HG02981 (cell line): ENCODE data around the gene UGT3A2.
A peak's percentile ranks its signal among the peaks of the same experiment; 100 is the strongest.

Source experiments
- ATAC-seq: cut with Tn5 transposase; IDR thresholded peaks from one replicate; pipeline ENCODE4 v1.9.1; 2021; ENCODE audit warnings: mild to moderate bottlenecking, moderate library complexity; ENCODE audit not compliant: unreplicated experiment

The UGT3A2 gene, protein sequence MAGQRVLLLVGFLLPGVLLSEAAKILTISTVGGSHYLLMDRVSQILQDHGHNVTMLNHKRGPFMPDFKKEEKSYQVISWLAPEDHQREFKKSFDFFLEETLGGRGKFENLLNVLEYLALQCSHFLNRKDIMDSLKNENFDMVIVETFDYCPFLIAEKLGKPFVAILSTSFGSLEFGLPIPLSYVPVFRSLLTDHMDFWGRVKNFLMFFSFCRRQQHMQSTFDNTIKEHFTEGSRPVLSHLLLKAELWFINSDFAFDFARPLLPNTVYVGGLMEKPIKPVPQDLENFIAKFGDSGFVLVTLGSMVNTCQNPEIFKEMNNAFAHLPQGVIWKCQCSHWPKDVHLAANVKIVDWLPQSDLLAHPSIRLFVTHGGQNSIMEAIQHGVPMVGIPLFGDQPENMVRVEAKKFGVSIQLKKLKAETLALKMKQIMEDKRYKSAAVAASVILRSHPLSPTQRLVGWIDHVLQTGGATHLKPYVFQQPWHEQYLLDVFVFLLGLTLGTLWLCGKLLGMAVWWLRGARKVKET

DNA sequence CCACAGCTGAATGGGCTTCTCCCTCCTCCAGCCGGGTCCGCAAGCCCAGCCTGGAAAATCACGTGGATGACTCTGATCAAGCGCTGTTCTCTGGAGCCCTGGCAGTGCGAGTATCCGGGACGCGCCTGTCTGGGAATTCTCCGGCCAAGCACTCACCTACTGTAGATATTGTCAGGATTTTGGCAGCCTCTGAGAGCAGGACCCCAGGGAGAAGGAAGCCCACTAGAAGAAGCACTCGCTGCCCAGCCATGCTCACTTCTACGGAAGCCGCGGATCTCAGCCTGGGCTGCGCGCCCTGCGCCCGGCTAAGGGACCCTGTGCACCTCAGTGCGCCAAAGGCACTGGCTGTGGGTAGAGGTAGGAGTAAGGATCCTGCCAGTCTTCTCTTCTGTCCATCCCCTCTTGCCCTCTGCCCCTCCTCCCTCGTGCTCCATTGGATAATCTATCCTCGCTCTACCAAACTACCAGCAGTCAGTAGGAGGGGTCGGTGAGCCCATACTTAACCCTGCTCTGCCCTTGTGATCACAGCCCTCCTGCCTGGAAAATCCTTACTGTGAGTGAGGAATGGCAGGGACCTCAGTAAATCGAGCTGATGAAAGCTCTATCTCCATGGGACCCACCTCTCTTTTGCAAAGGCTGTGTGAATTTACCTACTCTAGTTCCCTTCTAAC lies at the start of gene UGT3A2:
UGT3A2 (minus strand) TSS at position 343 of the 671 bp plus-strand sequence; CDS start at position 250, 93 bp downstream.
- ATAC-seq = no peak

DNA sequence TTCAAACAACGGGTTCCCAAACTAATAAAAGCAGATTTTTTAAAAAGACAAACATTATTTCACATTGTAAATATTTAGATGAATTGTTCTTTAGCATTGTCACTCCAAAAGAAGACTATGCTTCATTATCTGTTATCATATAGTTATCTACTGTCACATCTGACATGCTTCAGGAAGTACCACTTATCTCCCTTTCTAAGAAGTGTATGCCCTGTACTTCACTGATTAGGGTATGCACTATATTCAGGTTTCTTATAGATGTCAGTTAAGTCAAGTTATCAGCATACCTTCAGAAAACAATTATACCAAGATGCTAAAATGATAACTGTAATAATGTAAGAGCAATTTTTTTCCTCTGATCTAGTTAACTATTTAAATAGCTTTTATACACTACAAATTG lies 44.6 kb upstream of the UGT3A2 start:
- ATAC-seq = no peak

DNA sequence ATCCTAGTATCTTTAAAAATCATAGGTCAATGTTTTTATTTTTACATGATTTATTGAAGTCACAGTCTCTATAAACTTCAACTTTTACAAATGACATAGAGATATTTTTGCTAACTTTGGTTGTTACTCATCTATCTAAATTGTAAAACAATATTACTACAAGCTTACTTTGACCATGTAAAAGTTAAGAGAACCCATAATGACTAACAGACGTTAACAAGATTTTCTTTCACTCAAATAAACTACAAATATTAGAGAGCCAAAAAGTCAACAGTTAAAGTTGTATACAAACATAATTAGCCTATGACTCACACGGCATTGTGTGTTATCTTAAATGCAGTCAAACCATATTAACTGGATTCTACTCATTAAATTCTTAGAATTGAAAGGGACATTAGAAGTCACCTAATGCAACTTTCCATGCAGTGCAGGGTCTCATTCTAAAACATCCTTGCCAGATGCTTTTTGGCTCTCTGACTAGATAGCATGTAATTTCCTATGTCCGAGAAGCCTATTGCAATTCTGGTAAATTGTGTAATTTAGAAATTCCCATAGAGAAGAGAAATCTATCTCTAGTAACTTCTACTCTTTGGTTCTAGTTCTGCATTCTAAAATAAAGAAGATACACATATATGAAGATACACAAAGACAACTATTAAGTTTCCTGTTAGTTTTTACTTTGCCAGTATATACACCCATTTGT lies 42.2 kb upstream of the UGT3A2 start:
- no peak for ATAC-seq

DNA sequence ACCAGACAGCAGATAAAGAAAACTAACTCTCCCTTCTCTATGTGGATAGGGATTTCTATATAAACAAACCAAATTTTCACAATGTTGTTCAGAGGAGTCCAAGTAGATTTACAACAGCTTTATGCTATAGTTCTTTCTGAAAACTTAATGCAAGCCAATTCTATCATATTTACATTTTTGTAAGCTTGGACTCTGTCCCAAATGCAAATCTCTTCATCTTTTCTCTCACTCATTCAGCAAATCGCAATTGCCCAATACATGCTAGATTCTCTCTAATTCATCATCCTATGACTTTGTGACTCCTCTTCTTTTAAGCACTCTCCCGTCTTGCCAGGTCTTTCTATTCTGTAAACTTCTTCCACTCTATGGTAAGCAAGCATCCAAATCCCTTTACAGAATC lies 39.1 kb upstream of the UGT3A2 start:
- ATAC-seq = no peak

DNA sequence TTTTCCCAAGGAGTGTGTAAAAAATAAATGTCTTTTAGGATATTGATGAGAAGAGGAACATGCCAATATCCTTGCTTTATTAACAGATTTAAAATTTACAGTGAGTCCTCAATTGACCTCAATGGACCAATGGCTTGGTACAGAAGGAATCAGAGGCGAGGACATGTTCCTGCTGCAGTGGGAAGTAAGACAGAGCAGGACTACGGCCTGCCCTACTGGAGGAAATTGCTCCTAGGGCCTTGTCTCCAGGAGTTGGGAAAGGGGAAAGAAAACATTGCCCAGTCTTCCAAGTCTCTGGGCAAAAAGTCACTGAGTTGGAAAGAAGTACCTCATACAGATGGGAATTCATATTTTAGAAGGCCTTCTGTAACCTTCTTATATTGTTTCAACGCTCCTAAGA lies 33.1 kb upstream of the UGT3A2 start:
- no peak for ATAC-seq

DNA sequence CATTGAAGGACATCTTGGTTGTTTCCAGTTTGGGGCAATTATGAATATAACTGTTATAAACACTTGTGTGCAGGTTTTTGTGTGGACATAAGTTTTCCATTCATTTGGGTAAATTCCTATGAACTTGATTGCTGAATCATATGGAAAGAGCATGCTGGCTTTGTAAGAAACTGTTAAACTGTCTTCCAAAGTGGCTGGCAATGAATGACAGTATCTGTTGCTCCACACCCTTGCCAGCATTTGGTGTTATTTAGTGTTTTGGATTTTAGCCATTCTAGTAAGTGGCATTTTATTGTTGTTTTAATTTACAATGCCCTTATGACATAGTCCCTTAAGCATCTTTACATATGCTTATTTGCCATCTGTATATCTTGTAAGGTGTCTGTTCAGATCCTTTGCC lies 29.8 kb upstream of the UGT3A2 start:
- ATAC-seq = no peak

DNA sequence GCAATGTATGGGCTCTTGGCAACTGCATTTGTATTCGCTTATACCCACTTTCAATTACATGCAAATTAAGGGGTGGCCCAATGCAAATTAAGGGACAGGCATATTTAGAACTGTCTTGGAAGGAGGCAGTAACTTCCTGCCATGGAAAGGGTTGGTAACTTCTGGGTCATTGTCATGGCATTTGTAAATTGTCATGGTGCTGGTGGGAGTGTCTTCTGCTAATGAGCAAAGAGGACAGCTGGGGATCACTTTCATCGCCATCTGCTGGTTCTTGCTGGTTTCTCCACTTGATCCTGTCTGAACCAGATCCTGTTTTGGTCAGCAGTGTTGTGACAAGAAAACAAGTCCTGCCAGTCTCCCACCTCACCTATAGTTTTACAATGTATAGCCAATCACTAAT lies 23.3 kb upstream of the UGT3A2 start:
- peak; percentile 87 for ATAC-seq

DNA sequence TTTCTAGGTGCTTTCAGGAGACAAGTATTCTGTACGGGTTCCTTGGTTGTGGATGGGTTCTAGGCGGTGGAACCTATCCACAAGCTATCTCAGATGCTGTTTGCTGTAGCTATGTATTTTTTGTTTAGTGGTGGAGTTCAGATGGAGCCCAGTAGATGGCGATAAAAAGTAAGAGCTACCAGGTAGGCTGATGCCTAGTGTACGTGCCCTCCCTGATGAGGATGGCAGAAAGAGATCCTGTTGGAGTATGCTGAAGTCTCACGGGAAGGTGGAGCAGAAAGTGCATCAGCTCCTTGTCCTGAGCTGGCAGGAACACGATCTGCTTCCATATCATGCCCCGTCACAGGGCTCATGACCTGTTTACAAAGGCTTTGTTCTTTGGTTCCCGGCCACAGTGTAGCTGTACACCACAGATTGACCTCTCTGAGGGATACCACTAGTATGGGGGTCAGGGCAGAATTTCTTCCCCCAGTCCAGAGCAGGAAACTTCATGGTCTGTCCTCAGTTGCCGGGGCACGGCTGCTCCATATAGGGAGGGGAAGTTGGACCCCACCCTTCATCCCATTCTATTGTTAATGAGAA lies 12.6 kb upstream of the UGT3A2 start:
- peak; percentile 89 for ATAC-seq

DNA sequence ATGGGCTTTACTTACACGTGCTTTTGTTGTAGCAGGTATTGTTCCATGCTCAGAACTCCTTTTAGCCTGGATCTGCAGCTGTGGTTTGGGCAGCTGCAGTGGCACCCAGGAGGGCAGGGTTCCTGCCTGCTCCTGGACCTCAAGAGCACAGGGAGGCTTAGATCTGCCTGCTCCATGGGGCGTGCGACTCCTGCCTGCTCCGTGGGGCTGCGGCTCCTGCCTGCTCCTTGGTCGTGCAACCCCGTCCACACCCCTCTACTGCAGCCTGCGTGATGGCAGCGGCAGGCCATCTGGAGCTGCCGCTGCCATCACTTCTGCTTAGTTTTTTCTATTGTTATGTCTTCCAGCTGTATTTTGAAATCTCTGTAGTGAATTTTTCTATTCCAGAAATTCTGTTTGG lies 11.7 kb upstream of the UGT3A2 start:
- ATAC-seq = no peak

DNA sequence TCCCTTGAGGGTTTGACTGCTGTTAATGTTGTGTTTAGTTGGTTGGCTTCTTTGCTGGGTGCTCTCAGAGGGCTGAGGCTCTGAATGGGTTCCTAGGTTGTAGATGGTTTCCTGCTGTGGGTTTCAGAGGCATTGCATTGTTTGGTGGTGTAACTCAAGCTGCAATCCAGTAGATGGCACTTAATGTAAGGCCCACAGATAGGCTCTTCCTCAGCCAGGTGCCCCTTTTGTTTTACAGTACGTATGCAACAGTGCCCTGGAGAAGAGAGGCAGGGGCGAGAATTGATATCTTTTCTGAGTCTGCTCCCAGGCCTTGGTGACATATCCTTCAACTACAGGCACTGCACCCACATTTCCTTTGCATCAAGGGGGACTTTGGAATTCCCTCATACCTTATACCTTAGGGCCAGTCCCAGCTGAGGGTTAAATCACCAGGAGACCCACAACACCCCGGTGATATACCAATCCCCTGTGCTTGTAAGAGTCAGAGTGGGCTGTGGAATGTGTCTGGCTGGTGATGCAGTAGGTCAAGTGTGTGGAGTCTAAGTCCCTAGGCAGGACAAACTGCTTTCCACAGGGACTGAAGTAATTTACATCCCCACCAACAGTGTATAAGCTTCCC lies 7.0 kb upstream of the UGT3A2 start:
- peak; percentile 83 for ATAC-seq

DNA sequence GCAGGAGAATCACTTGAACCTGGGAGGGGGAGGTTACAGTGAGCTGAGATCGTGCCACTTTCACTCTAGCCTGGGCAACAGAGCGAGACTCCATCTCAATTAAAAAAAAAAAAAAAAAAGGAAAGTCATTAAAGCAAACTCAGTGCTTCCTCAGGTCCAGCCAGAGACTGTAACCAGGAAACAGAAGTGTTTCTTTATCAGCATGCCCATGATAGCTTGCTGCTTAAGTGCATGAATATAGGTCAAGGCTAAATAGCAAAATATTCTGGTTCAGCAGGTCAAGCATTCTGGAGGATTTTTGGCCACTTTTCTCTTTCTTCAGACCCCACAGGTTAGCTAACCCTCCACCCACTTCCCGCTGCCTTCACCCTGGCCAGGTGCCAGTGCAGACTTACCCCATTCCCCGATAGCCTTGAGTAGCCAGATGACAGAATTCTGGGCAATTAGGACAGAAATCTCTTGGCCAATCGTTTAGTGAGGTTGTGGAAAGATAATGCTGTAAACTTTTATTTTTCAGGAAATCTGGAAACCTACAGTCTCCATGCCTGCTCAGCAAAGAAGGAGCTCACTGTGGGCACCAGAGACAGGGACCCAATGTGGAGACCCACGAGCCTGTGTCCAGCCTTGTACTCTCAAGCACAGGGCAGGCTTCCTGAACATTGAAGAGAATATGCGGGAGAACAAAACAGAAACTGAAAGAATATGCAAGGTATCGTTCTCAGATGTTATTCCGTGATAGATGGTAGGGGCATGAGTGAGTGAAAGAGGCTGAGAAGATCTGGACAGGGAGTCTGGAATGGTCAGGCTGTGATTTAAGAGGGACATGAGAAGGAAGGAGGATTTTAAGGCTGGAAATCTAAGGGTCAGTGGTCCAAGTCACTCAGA lies 4.2 kb upstream of the UGT3A2 start:
- ATAC-seq = peak; percentile 69

DNA sequence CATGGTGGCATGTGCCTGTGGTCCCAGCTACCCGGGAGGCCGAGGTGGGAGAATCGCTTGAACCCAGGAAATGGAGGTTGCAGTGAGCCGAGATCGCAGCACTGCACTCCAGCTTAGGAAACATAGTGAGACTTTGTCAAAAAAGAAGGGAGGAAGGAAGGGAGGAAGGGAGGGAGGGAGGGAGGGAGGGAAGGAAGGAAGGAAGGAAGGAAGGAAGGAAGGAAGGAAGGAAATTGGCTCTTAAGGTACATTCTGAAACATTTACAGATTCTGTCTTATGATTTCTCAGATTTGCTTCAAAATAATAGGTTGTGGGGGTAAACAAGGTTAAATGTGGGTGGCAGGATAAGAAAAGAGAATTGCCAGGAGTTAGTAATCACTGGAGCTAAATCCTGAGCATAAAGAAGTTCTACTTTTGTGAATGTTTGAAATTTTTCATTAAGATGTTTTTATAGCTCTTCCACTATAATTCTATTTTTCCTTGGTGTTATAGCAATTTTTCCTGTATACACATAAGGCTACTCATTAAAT lies 2.1 kb upstream of the UGT3A2 start:
- ATAC-seq = no peak

DNA sequence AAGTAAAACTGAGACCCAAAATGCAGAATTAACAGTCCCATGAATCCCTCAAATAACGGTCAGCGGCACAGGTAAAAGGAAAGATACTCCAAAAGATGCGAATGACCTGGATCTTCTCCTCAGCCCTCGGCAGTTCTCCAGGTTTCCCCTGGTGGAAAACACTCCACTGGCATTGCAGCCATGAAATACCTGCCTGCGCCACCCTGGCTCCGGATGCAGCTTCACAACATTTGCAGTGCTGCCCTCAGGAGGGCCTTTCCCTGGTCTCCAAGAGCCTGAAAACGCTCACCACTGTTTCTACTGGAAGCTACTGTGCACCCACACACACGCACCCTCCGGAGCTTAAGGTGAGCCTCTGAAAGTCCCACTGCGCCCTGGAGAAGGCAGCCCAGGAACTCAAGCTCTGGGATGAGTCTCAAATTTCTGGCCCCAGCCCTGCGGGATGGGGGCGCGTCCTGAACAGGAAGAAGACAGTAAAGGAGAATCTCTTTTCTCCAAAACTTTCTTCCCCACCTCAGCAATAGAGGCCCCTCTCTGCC lies 612 bp downstream of the UGT3A2 start:
- ATAC-seq = no peak

DNA sequence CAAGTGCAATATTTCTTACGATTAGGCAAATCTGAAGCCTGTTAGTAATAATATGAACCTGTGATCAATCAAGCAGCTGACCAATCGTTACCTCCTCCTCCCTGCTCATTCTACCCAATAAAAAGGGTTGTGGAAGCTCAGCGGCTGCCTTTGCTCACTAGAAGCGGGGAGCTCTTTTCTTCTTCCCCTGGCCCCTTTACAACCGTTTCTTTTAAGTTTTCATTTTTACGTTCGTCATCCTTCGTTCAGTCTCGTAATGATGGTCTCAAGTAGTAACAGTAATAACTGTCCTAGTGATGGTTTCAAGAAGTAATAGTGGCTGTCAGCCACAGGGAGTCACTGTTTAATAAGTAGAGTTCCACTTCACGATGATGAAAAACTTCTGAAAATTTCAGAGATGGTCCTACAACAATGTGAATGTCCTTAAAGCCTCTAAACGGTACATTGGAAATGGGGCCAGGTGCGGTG lies 6.2 kb downstream of the UGT3A2 start:
- ATAC-seq = no peak

DNA sequence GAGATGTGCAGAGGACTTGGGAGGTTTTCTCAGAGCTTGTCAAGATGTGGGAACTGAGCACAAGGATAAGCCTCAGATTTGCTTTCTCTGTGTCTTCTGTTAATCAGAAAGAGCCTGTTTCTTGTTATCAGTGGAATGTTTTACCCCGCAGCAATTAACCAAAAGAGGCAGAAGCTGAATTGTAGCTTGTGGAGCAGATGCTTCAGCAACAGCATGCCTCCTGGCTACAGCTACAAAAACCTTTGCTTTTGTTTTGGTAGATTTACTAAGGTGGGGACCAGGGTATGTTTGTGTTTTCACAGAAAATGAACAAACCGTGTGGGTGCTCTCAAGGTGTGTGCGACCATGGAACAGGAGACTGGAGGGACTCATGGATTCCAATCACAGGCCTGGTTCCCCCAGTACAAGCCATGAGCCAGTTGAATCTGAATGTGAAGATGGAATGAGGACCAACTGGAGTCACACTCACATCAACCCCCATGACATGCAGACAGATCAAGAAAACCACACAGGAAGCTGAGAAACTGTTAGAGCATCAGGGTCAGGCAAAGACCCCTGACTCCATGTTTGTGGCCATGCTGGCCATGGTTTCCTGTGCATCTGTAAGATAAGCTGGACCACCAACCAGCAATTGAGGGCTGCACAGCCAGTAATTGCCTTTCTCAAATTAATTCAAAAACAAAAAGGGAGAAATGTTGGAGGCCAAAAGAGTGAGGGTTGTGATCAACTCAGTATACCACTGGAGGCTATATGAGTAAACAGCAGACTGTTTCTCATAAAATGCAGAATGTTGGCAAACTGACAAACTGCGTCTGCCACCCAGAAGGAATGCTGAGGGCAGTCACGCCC lies 6.9 kb downstream of the UGT3A2 start:
- no peak for ATAC-seq

DNA sequence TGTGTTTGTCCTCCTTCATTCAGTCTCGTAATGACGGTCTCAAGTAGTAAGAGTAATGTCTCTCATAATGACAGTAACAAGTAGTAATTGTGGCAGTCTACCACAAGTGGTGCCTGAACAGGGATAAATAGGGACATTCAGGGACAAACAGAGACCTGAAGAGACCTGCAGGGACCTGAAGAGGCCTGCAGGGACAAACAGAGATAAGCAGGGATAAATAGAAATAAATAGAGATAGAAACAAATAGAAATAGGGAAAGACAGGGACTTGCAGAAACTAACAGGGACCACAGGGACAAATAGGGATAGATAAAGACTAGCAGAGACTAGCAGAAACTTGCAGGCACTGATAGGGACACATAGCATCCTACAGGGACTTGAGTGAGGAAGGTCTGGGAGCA lies 7.9 kb downstream of the UGT3A2 start:
- no peak for ATAC-seq

DNA sequence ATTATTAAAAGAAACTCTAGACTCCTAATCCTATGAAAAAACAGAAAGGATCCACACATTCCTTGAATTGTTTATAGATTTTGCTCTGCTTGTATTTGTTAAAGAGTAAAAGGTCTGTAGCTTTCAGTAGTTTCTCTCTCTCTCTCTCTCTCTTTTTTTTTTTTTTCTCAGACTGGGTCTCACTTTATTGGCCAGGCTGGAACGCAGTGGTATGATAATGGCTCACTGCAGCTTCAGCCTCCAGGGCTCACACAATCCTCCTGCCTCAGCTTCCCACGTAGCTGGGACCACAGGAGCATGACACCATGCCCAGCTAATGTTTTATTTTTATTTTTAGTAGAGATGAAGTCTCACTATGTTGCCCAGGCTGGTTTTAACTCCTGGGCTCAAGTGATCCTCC lies 9.3 kb downstream of the UGT3A2 start:
- ATAC-seq = no peak

DNA sequence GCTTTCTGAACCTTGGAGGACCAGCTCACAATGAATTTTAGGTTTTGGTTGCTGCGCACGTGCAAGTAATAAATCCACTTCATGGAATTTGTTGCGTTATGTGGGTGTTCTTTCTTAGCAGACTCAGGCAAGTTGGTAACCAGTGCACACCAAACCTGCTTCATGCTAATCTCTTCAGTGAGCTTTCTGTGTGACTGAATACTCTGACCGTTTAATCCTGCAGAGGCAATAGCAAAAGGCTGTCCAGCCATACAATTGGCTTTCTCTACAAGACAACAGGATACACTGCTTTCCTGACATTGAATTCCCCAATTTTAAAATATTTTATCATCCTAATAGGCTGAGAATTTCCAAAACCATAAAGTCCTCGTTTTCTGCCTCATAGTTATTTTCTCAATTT lies 10.3 kb downstream of the UGT3A2 start:
- no peak for ATAC-seq
